Peyer's patch (tissue), 4 donors: ENCODE measurements around the gene NRARP. TPM values are rescaled to one million over a fixed set of nuclear protein-coding genes. Genes with fewer than 3 reads are reported as not detected.

Source experiments
- DNase-seq, 3 donors: peaks; one replicate each; pipeline ENCODE4 v3.0.0-alpha.2; 2017 to 2019
- H3K27ac ChIP-seq, 4 donors: fragments of 200-600 bp; sonication (generic); one replicate each; pipeline ENCODE4 v1.5.1; 2016 to 2019
- H3K27me3 ChIP-seq, 2 donors: fragments of 200-600 bp; sonication (generic); one replicate each; pipeline ENCODE4 v1.5.1; 2019
- H3K36me3 ChIP-seq, 3 donors: fragments of 200-600 bp; sonication (generic); one replicate each; pipeline ENCODE4 v1.5.1; 2016 to 2019
- H3K4me1 ChIP-seq, 4 donors: fragments of 200-600 bp; sonication (generic); one replicate each; pipeline ENCODE4 v1.5.1; 2016 to 2019
- H3K4me3 ChIP-seq, 4 donors: fragments of 200-600 bp; sonication (generic); 1 replicate in 3 of 4; 2 replicates in 1 of 4; pipeline ENCODE4 v1.5.1; 2016 to 2019; ENCODE audit warnings: mild to moderate bottlenecking in 1 of 4
- H3K9me3 ChIP-seq, 4 donors: fragments of 200-600 bp; sonication (generic); one replicate each; pipeline ENCODE4 v1.5.1; 2016 to 2019; ENCODE audit warnings: mild to moderate bottlenecking in 1 of 4
- CTCF ChIP-seq, 6 experiments: fragments of 450-650 bp in 4 of 6; fragments of 200-600 bp in 2 of 6; sonication (generic) in 1 of 6; IDR thresholded peaks; one replicate each; pipeline ENCODE4 v1.5.1; 2017 to 2019; ENCODE audit warnings: antibody characterized with exemption in 6 of 6, mild to moderate bottlenecking in 3 of 6, moderate library complexity in 1 of 6
- POLR2A ChIP-seq, 2 donors: fragments of 450-650 bp; IDR thresholded peaks; one replicate each; pipeline ENCODE4 v1.5.1; 2017; ENCODE audit warnings: antibody characterized with exemption in 2 of 2, mild to moderate bottlenecking in 2 of 2, moderate library complexity in 2 of 2
- total RNA-seq, 4 donors: library from RNA; depleted of rRNA; stranded (reverse); fragments of >200 nt; gene quantifications; one replicate each; pipeline ENCODE4 v1.1.0, GENCODE V29; 2016

Gene NRARP
- 10 to 100 TPM; 35.3 to 56.1 (median 43.8) TPM for total RNA-seq

GRCh38 chr9:137302118-137302448 is at the start of gene NRARP:
Gene NRARP (minus strand): TSS chr9:137302271. CDS start chr9:137301928, 343 bp downstream.
- Histone ChIP-seq H3K27me3 (no peaks in the 10 kb centered on the region), H3K4me3 (peak within 1 kb of the TSS; percentile 33 to 65 (median 58)), H3K4me1 (peaks cover 11 to 72% (median 26%) of the 10 kb centered on the region in 4 donors), H3K9me3 (no peaks in the 10 kb centered on the region), H3K27ac (peak within 1 kb of the TSS; percentile 73 to 99 (median 90)), H3K36me3 (no peaks in the 10 kb centered on the region)
- DNase-seq = peak; percentile 92 to 97 (median 95)
- TF ChIP-seq POLR2A (IDR thresholded peaks at IDR 0.05) = peak; percentile 86 to 89
- no peak for TF ChIP-seq CTCF (IDR thresholded peaks at IDR 0.05)

- no peak overlapping the region for H3K4me3 ChIP-seq
- no peaks in the 10 kb centered on the region for H3K27me3 ChIP-seq
- no peak overlapping the region for H3K27ac ChIP-seq
- no peak for DNase-seq
- peaks cover 0 to 4% (median 2%) of the 10 kb centered on the region in 4 donors for H3K9me3 ChIP-seq
- TF ChIP-seq CTCF (IDR thresholded peaks at IDR 0.05) = no peak
- no peaks in the 10 kb centered on the region for H3K4me1 ChIP-seq
- H3K36me3 ChIP-seq = peaks cover 0 to 12% (median 0%) of the 10 kb centered on the region in 3 donors
These were observed 48.9 kb upstream of the NRARP start for GRCh38 chr9:137350696-137351584.

GRCh38 chr9:137349471-137350033 is 47.5 kb upstream of the NRARP start:
- H3K27ac ChIP-seq = no peak overlapping the region
- H3K27me3 ChIP-seq = no peaks in the 10 kb centered on the region
- TF ChIP-seq POLR2A (IDR thresholded peaks at IDR 0.05) (no peak), CTCF (IDR thresholded peaks at IDR 0.05) (no peak)
- peaks cover 0 to 4% (median 0%) of the 10 kb centered on the region in 4 donors for H3K9me3 ChIP-seq
- H3K4me1 ChIP-seq = no peaks in the 10 kb centered on the region
- peak in 1 of 3 donors; percentile 21 for DNase-seq
- H3K36me3 ChIP-seq = peaks cover 0 to 12% (median 0%) of the 10 kb centered on the region in 3 donors
- no peak overlapping the region for H3K4me3 ChIP-seq

- Histone ChIP-seq H3K27ac (no peak overlapping the region), H3K27me3 (no peaks in the 10 kb centered on the region), H3K4me1 (no peaks in the 10 kb centered on the region), H3K36me3 (peaks cover 0 to 12% (median 0%) of the 10 kb centered on the region in 3 donors), H3K4me3 (no peak overlapping the region), H3K9me3 (peaks cover 0 to 4% (median 0%) of the 10 kb centered on the region in 4 donors)
- peak in 1 of 3 donors; percentile 36 for DNase-seq
- no peak for TF ChIP-seq CTCF (IDR thresholded peaks at IDR 0.05)
- no peak for TF ChIP-seq POLR2A (IDR thresholded peaks at IDR 0.05)
These were observed 46.8 kb upstream of the NRARP start for GRCh38 chr9:137348769-137349470.

GRCh38 chr9:137347928-137348327 is 45.9 kb upstream of the NRARP start:
- DNase-seq = no peak
- H3K36me3 ChIP-seq = peaks cover 0 to 12% (median 0%) of the 10 kb centered on the region in 3 donors
- H3K27ac ChIP-seq = no peak overlapping the region
- no peaks in the 10 kb centered on the region for H3K27me3 ChIP-seq
- TF ChIP-seq POLR2A (IDR thresholded peaks at IDR 0.05) (no peak), CTCF (IDR thresholded peaks at IDR 0.05) (no peak)
- no peak overlapping the region for H3K4me3 ChIP-seq
- H3K9me3 ChIP-seq = peaks cover 0 to 4% (median 0%) of the 10 kb centered on the region in 4 donors
- H3K4me1 ChIP-seq = no peaks in the 10 kb centered on the region
